ENCODE data around the gene MICALL2. TPM values are rescaled to one million over a fixed set of nuclear protein-coding genes. Genes with fewer than 3 reads are reported as not detected.

MICALL2 gene
- total RNA-seq, 2 donors from 2014 or later, result 62.8 to 117 TPM

DNA sequence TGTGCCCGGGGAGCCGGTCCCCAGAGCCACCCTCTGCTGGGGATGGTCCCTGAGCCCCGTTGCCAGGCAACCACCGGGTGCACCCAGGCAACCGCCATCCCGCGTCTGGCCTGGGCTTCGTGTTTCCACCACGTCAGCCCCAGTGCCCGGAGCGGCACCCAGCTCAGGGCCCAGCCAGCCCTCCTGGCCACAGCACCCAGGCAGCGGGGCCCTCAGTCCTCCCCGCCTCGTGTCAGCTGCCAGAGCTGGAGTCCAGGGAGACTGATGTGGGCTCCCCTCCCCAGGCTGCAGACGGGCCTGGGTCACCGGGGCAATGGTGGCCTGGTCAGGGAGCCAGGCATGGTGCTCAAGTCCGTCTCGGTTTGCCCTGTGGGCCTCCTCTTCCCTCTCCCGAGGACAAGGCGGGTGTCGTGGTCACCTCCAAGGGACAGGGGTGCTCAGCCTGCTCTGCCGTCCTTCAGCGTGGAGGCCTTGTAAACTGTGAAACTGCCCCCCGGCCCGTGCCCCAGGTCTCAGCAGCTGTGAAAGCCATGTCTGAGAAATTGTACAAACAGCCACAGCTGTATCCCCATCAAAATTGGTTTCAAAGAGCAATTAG, 72.5 kb downstream of the MICALL2 start:
- TF ChIP-seq, protein P1, sequence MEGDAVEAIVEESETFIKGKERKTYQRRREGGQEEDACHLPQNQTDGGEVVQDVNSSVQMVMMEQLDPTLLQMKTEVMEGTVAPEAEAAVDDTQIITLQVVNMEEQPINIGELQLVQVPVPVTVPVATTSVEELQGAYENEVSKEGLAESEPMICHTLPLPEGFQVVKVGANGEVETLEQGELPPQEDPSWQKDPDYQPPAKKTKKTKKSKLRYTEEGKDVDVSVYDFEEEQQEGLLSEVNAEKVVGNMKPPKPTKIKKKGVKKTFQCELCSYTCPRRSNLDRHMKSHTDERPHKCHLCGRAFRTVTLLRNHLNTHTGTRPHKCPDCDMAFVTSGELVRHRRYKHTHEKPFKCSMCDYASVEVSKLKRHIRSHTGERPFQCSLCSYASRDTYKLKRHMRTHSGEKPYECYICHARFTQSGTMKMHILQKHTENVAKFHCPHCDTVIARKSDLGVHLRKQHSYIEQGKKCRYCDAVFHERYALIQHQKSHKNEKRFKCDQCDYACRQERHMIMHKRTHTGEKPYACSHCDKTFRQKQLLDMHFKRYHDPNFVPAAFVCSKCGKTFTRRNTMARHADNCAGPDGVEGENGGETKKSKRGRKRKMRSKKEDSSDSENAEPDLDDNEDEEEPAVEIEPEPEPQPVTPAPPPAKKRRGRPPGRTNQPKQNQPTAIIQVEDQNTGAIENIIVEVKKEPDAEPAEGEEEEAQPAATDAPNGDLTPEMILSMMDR (IDR thresholded peaks at IDR 0.05), result no peak
- H3K36me3 ChIP-seq, result no peaks in the 10 kb centered on the region
- H3K27ac ChIP-seq, result no peak overlapping the region
- intact Hi-C loops (cut with DNase I), result no loop called here
- no peak overlapping the region for H3K9ac ChIP-seq (ENCODE audit: low read depth in 2 of 2, low read length in 2 of 2)
- no peak overlapping the region for H3K4me3 ChIP-seq
- no peak for DNase-seq
- H3K9me3 ChIP-seq, result no peaks in the 10 kb centered on the region
- no peaks in the 10 kb centered on the region for H3K27me3 ChIP-seq
- H3K4me1 ChIP-seq, result no peaks in the 10 kb centered on the region

DNA sequence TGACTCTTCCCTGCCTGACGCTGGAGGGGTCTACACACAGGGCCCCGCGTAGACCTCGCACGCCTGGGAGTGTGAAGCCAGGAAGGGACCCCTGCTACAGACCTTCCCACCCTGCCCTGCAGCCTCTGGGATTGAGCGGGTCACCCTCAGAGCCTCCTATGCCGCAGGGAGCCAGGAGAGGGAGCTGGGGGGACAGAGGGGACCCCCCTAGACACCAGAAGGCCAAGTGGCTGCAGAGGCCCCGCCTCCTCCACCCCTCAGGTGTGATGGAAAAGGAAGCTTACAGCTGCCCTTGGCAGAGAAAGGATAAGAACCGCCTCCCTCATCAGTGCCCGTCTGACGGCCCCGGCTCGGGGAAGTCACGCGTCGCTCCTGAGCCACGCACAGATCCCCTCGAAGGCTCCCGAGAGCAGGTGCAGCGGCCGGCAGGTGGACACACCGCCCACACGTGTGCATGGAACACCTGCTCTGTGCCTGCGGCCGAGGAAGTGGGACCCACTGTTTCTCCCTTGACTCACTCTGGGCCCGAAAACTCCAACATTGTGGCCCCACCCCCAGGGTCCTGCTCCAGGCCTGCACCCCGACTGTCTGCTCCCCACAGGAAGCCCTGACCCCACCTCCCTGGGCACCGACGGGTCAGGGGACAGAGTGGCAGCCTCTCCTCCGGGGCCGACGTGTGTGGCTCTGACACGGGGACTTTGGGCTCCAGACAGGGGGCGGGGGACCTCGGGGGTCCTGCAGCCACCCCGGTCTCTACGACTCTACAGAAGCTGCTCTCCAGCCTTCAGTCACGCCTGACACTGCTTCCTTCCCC, 73.3 kb downstream of the MICALL2 start:
- no peaks in the 10 kb centered on the region for H3K9me3 ChIP-seq
- intact Hi-C loops (cut with DNase I), result no loop called here
- H3K36me3 ChIP-seq, result no peaks in the 10 kb centered on the region
- no peak for DNase-seq
- no peaks in the 10 kb centered on the region for H3K4me1 ChIP-seq
- H3K4me3 ChIP-seq, result no peak overlapping the region
- TF ChIP-seq, protein P1 (IDR thresholded peaks at IDR 0.05), result no peak
- H3K27me3 ChIP-seq, result no peaks in the 10 kb centered on the region
- H3K27ac ChIP-seq, result no peak overlapping the region
- no peak overlapping the region for H3K9ac ChIP-seq (ENCODE audit: low read depth in 2 of 2, low read length in 2 of 2)

DNA sequence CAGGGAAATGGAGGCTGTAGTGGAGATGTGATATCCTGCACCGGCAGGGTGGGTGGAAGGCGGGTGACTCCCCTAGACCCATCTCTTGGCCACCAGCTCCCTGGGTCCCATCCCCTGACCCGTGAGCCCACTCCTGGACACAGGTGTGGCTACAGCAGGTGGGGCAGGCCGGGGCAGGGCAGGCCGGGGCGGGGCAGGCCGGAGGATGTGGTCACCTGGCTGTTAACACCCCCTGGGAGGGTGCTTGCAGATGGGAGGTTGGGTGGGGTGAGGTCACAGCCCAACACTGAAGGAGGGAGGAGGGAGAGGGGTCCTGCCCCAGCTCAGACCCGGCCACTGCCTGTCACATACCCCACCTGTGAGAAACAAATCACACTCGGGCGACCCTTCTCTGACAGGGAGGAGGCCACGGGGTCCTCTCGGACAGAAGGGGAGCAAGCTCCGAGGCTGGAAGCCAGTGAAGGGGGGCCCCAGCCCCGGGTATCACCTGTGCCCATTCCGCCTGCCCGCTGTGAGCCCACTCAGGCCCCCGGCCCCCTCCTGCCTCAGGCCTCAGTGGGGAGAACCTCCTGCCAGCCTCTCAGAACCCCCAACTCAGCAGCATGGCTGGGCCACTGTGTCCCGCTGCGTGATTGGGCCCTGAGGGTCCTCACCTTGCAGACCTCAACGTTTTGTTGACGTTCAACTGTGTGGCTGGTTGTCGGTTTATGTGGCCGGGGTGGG, 74.0 kb downstream of the MICALL2 start:
- no peaks in the 10 kb centered on the region for H3K27me3 ChIP-seq
- H3K4me3 ChIP-seq, result no peak overlapping the region
- DNase-seq, result no peak
- TF ChIP-seq, protein P1 (IDR thresholded peaks at IDR 0.05), result no peak
- no peaks in the 10 kb centered on the region for H3K9me3 ChIP-seq
- no peaks in the 10 kb centered on the region for H3K4me1 ChIP-seq
- intact Hi-C loops (cut with DNase I), result no loop called here
- no peak overlapping the region for H3K9ac ChIP-seq (ENCODE audit: low read depth in 2 of 2, low read length in 2 of 2)
- H3K36me3 ChIP-seq, result no peaks in the 10 kb centered on the region
- H3K27ac ChIP-seq, result no peak overlapping the region

Other genes starting within 250 kb of the MICALL2 start
- gene UNCX, start 226.6 kb downstream of the MICALL2 start, total RNA-seq, result not detected
- 100 to 1,000 TPM in 1 of 2 donors, 10 to 100 TPM in 1; 61.0 to 141 TPM for gene INTS1, start 44.9 kb upstream of the MICALL2 start, total RNA-seq
- gene MAFK, start 71.2 kb upstream of the MICALL2 start, total RNA-seq, result 10 to 100 TPM; 30.7 to 42.4 TPM
- 10 to 100 TPM; 35.8 to 54.3 TPM for gene TMEM184A, start 96.7 kb upstream of the MICALL2 start, total RNA-seq
- gene PSMG3, start 110.6 kb upstream of the MICALL2 start, total RNA-seq, result 10 to 100 TPM; 28.7 to 45.8 TPM
- gene ELFN1, start 210.8 kb upstream of the MICALL2 start, total RNA-seq, result under 1 TPM; 0.12 to 0.40 TPM

All from colonic mucosa (tissue), 4 donors.